8988T (cell line): ENCODE data around the gene P2RY12.

Experiments
- DNase-seq: peaks from one replicate; pipeline ENCODE4 v3.0.0; 2011

Gene P2RY12

DNA sequence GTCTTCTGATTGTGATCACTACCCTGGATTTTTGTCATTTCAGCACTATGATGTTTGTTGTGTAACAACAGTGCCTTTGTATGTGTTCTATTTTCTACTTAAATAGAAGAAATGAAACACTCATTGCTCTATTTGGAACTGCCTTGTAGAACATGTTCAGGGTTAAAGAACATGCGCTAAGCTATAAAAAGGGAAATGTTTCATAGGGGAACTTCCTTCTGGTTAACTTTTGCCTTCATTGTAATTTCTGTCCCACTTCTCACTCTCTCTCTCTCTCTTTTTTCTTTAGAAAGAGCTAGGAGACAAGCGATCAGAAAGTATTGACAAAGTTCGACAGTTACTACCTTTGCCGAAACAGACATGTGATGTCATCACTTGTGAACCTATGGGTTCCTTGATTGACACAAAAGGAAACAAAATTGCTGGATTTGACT, at the start of gene P2RY12:
TSS of gene P2RY12 (minus strand) at position 13 of the 434 bp plus-strand sequence. CDS start 45,908 bp downstream, outside the sequence.
- DNase-seq, result no peak

- DNase-seq, result no peak
Measured at GRCh38 chr3:151432616-151433372, 48.2 kb upstream of the P2RY12 start.

GRCh38 chr3:151431940-151432339, 47.4 kb upstream of the P2RY12 start:
- DNase-seq, result no peak

DNA sequence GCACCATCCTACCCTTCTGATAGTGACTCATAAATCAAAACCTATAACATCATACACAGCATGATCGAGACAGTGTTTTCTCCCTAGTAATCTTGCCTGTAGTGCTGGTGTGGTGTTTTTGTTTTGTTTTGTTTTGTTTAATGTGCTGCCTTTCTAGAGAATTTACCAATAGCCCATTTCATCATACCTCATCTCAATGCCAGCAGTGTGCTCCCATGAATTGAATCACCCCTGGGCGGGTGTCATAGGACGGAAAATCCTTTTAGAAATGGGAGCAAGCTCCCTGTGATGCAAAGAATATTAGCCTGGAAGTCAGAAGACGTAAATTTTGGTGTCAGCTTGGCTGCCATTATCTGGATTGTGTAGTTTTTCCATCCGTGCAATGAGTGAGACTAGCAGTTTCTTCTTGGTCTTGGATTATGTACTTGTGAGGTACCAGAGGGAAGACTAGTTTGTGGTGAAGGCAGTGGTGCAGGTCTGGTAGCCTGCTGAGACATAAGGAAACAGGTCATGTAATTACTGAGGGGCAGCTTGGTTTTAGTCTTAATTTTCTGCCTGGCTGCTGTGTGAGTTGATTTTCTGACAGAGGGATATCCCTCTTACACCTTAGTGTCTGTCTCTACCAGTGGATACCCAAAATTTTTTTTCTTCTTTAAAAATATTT, 46.4 kb upstream of the P2RY12 start:
- no peak for DNase-seq

- no peak for DNase-seq
Measured at GRCh38 chr3:151428386-151428785, 43.8 kb upstream of the P2RY12 start.

GRCh38 chr3:151426341-151426657, 41.7 kb upstream of the P2RY12 start:
- no peak for DNase-seq

DNA sequence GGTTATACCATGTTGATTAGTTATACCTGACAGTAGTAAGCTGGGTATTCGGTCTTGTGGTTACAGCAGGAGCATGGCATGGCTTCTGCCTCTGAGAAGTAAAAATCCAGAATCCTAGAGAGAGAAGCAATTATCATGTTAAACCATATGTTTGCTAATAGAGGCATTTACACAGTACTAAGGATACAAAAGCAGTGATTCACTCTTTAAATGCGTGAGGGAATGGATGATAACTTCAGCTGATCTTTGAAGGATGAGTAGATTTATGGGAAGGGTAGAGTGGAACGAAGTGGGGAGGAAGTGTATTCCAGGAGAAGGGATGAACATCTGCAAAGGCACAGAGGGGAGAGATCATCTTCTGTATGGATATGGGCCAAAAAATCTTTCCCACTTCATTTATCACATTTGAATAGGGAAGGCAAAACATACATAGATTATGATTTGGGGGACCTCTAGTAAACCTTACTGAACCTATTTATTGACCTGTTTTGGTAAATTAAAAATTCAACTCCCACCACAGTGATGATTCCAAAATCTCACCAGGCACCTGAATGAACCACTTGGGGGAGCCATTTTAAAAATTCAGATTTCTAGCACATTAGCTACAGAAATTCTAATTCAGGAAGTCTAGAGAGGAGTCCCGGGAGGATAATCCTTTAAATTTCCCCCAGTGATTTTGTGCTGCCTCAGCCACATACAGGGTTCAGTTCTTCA, 41.2 kb upstream of the P2RY12 start:
- DNase-seq, result no peak

DNA sequence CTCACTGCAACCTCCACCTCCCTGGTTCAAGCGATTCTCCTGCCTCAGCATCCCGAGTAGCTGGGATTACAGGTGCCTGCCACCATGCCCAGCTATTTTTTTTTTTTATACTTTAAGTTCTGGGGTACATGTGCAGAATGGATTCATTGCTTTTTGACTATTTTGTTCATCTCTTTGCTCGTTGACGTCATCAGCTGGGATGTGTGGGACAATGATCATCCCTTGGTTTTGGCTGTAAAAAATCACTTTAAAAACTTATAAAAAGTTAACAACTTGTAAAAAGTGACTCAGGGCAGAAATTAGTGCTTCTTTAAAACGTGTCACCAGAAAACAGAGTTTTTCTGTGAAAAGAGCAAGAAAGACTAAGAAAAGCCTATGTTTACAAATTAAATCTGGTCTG, 38.5 kb upstream of the P2RY12 start:
- DNase-seq, result no peak

GRCh38 chr3:151421938-151422337, 37.4 kb upstream of the P2RY12 start:
- DNase-seq, result no peak

DNA sequence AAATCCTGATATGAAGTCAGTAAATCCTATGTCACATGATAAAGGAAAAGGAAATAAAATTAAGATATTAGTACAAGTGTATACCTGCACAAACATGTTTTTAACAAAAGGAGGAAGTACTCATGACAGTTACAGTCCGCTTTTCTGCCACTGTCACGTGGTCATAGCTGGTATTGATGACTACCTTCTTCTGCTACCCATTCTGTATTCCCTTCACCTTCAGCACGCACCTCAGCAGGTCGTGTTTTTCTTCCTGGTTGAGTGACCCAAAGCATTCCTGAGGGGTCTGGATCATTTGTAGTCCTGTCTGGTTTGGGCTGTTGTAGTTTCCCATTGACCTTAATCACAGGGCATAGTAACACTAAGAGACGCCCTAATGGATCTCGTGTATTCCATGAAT, 35.3 kb upstream of the P2RY12 start:
- DNase-seq, result no peak

GRCh38 chr3:151415289-151415688, 30.7 kb upstream of the P2RY12 start:
- no peak for DNase-seq

GRCh38 chr3:151412989-151413388, 28.4 kb upstream of the P2RY12 start:
- DNase-seq, result no peak

DNA sequence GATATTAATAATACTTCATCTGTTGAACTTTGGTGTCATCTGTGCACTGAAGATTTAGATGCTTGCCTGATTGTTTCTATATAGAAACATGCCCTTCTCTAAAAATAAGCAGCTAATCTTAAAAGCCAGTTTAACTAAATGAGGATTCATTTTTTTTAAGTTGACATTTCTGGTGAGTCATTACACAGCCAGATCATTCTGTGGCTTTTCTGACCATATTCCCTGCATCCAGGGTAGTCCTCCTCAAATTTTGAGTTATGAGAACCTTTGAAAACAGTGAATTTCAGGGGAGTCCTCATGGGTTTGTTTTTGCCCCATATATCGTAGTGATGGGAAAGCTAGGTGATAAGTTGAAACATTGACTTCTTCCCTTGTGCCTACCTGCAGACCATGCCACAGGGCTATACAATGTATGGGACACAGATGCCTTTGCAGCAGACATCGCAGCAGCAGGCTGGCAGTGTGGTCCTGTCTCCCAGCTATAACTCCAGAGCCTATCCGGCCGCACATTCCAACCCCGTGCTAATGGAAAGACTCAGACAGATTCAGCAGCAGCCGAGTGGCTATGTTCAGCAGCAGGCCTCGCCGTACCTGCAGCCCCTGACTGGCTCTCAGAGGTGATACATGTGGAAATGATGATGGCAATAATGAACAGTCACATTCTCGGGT, 26.5 kb upstream of the P2RY12 start:
- no peak for DNase-seq

DNA sequence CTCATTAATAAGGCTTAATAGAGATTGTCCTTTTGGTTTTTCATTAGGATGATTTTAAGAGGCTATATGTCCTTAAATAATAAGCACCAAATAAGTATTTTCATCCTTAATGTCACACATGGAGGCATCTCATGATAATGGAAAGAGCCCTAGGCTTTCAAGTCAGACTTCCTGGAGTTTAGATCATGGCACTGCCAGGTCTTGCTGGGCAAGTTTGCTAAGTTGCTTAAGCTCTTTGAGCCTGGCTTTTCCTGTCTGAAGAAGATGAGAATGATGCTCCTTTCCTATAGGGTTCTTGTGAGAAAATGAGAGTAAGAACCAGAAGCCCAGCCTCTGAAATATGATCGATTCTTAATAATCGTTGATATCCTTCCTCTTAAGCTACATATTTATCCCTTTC, 23.4 kb upstream of the P2RY12 start:
- no peak for DNase-seq

- DNase-seq, result no peak
Measured at GRCh38 chr3:151404316-151404715, 19.8 kb upstream of the P2RY12 start.

- DNase-seq, result no peak
Measured at GRCh38 chr3:151403246-151403645, 18.7 kb upstream of the P2RY12 start.

GRCh38 chr3:151402349-151402748, 17.8 kb upstream of the P2RY12 start:
- DNase-seq, result no peak

DNA sequence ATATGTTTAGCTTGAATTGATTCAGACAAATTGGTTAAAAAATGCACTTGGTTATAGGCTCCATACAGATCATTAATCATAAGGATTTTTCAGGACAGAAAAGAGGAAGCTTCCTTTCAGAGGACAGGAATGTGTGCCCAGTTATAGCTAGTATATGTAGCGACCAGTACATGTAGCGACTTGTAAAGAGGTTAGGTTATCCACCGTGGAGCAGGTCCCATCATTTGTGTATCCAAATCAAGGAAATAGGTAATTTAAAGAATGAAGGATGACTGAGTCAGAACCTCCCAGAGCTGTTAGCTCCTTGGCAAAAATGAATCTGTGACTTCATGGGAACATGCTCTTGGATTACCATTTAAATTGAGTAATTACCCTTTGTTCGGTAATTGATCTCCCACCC, 15.8 kb upstream of the P2RY12 start:
- no peak for DNase-seq

- no peak for DNase-seq
Measured at GRCh38 chr3:151398895-151399294, 14.3 kb upstream of the P2RY12 start.

GRCh38 chr3:151395806-151396205, 11.3 kb upstream of the P2RY12 start:
- no peak for DNase-seq

DNA sequence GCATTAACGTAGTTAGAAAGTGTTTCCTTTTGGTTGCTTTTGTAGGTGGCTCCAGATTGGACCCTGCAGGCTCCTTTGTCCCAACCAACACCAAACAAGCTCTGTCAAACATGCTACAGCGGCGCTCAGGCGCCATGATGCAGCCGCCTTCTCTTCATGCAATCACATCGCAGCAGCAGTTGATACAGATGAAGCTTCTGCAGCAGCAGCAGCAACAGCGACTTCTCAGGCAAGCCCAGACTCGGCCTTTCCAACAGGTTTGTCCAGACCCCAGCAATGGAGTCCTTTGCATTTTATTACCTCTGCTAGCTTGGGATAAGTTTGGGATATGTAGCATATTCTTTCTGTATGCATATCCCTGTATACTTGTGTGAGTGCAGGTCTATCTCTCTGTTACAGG, 10.1 kb upstream of the P2RY12 start:
- no peak for DNase-seq

GRCh38 chr3:151393941-151394340, 9.4 kb upstream of the P2RY12 start:
- no peak for DNase-seq

DNA sequence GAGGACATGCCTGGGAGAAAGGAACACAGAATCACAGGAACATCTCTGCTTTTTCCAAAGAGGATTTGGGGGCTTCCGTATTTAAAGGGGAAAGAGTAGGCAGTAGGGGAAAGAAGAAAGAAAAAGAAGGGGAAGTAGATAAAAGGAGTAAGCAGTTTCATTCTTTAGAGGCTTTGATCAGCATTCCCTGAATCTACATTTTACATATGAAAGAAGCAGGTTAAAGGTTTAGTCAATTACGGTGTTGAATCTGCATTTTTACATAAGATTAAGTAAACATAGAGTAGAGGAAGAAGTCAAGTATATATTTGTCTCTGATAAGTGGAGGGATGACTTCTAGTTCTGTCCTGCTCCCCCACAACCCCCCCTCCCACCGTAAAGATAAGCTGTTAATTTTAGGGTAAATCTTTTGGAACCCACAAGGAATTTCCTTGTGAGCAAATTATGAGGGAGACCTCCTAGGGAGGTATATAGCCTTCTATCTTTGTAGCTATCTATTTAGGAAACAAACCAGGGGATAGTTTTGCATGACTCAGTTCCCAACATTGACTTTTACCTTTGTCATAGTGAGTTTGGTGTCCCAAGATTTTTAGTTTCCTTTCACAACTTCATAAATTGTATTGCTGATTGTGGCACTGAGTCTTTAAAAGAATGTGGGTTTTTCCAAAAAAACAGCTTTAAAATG, 8.7 kb upstream of the P2RY12 start:
- no peak for DNase-seq
